NCI-H146 treated with DMSO at 0.1 percent for 48 hours (cell line): ENCODE measurements around the gene CCDC85C.

Experiments
- DNase-seq: peaks from one replicate; lab custom pipeline; 2025; ENCODE audit not compliant: unreplicated experiment; lab: John Stamatoyannopoulos, UW

The CCDC85C gene

GRCh38 chr14:99454246-99454645, 149.8 kb downstream of the CCDC85C start:
- no peak for DNase-seq

- DNase-seq = no peak
These were observed 151.0 kb downstream of the CCDC85C start for GRCh38 chr14:99452968-99453367.

GRCh38 chr14:99451234-99451633, 152.8 kb downstream of the CCDC85C start:
- DNase-seq = no peak

- DNase-seq = no peak
These were observed 153.7 kb downstream of the CCDC85C start for GRCh38 chr14:99450266-99450665.
